ENCODE measurements around the gene CMIP. TPM values are rescaled to one million over a fixed set of nuclear protein-coding genes. Genes with fewer than 3 reads are reported as not detected.

CMIP gene
- total and polyA plus RNA-seq, 10 of the 15 experiments (the other 5 are each of a cell fraction or from before 2014, with no cell fraction given) = 1.2 to 43.2 (median 4.4) TPM

- ATAC-seq = no peak
- no peaks in the 10 kb centered on the region for H3K79me2 ChIP-seq (ENCODE audit: control insufficient read depth, insufficient read depth, low read length)
- H2AFZ ChIP-seq (ENCODE audit: control insufficient read depth, low read depth, low read length) = no peak overlapping the region
- no TSS peak for BruUV-seq (replicated peaks)
- H3K4me3 ChIP-seq = no peak overlapping the region
- FAIRE-seq = no peak
- intact Hi-C loops (cut with micrococcal nuclease; ENCODE audit: unreplicated experiment) = loop anchor here (1.0 kb wide), 3 partner anchors 74 to 331 kb away; no protein-coding TSS in a partner anchor
- H3K4me2 ChIP-seq (ENCODE audit: control insufficient read depth, insufficient read depth) = no peak overlapping the region
- no peaks in the 10 kb centered on the region for H3K4me1 ChIP-seq (ENCODE audit: control insufficient read depth, insufficient read depth, low read length)
- TF ChIP-seq NR2C2 (IDR thresholded peaks at IDR 0.05; ENCODE audit: borderline replicate concordance, control insufficient read depth, insufficient read length, low read depth) (no peak), SMAD1 (IDR thresholded peaks at IDR 0.05; ENCODE audit: low read depth, partially characterized antibody) (no peak), ATF7 (IDR thresholded peaks at IDR 0.05; ENCODE audit: low read depth) (no peak), FOS (IDR thresholded peaks at IDR 0.05; ENCODE audit: borderline replicate concordance, extremely low read depth, insufficient read length) (no peak), IRF4 (IDR thresholded peaks at IDR 0.05; ENCODE audit: low read depth, low read length) (no peak), GATAD2B (conservative IDR thresholded peaks at IDR 0.05; ENCODE audit: low read depth) (no peak), TCF12 (IDR thresholded peaks at IDR 0.05; ENCODE audit: low read depth, low read length) (no peak)
- RAD21 ChIA-PET (ENCODE audit: unreplicated experiment) = interaction anchor here (0.5 to 3.2 kb wide), 14 partner anchors 12 to 339 kb away, joined by 3 to 13 read pairs (median 4); no protein-coding TSS in a partner anchor
- H3K27me3 ChIP-seq (replicated peaks in 1 of 2; ENCODE audit: control insufficient read depth in 2 of 2, insufficient read depth in 2 of 2, low read length in 1 of 2) = no peaks in the 10 kb centered on the region
- H3K9ac ChIP-seq (ENCODE audit: control insufficient read depth, insufficient read depth, low read length) = no peak overlapping the region
- WGBS (ENCODE audit: insufficient coverage, insufficient replicate concordance, low lambda C conversion rate, missing lambda C conversion rate) = 95% methylated on average over 33 of the region's 36 CpGs
- no peaks in the 10 kb centered on the region for H3K9me3 ChIP-seq (replicated peaks; ENCODE audit: control insufficient read depth, insufficient read depth, low read length)
- SMC1A ChIA-PET (ENCODE audit: uncharacterized antibody, unreplicated experiment) = interaction anchor here (0.6 to 1.8 kb wide), 9 partner anchors 16 to 332 kb away, joined by 3 to 9 read pairs (median 5); no protein-coding TSS in a partner anchor
- H4K20me1 ChIP-seq (ENCODE audit: control insufficient read depth, insufficient read depth) = no peaks in the 10 kb centered on the region
- H3K27ac ChIP-seq (ENCODE audit: control insufficient read depth, insufficient read depth) = no peak overlapping the region
- no peak for DNase-seq (ENCODE audit: low read depth, low spot score)
- POLR2A ChIA-PET = interaction anchor here (0.7 kb wide), 1 partner anchor 82 kb away, joined by 3 read pairs; the partner anchor contains the start of gene PLCG2
- peaks cover 13 to 27% of the 10 kb centered on the region in 2 experiments; a peak in 3 of 4 replicates for H3K36me3 ChIP-seq (ENCODE audit: control insufficient read depth in 2 of 2, insufficient read depth in 2 of 2, low read length in 1 of 2)
- in situ Hi-C loops (cut with MboI) = no loop called here
- CTCF ChIA-PET = interaction anchor here (0.6 to 3.1 kb wide), 22 partner anchors 15 to 332 kb away, joined by 3 to 16 read pairs (median 6); no protein-coding TSS in a partner anchor
Observed at GRCh38 chr16:81697616-81698309, 253.2 kb downstream of the CMIP start.

Data from GM12878 (cell line).